Measurements from ENCODE around the gene CES3.
A peak's percentile ranks its signal among the peaks of the same experiment; 100 is the strongest.

DNA sequence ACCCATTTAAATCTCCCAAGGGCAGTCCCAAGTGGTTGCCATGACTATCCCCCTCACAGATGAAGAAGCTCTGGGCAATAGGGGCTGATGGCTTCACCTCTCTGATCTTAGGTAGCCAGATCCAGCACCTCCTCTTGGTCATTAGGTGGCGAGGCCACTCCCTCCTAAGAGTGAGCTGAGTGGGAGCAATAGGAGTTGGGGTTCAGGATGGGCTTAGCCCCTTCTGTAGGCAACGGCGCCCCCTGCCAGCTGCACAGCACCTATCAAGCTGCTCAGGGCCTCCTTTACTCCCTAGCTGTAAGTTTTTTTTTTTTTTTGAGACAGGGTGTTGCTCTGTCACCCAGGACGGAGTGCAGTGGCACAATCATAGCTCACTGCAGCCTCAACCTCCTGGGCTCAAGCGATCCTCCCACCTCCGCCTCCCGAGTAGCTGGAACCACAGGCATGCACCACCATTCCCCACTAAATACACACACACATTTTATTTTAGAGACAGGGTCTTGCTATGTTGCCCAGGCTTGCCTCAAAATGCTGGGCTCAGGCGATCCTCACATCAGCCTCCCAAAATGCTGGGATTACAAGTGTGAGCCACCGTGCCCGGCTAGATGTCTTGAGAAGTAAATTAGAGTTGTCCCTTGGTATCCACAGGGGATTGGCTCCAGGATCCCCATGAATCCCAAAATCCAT lies 32.2 kb upstream of the CES3 start:
- TF ChIP-seq CTCF (IDR thresholded peaks at IDR 0.05; ENCODE audit: extremely low read depth in 1 of 2, insufficient read depth in 1 of 2, low read depth in 1 of 2, low read length in 2 of 2) (peak; percentile 13 to 34), POLR2AphosphoS5 (IDR thresholded peaks at IDR 0.05; ENCODE audit: insufficient read depth, low read depth, low read length) (no peak), EZH2 (IDR thresholded peaks at IDR 0.05; ENCODE audit: borderline replicate concordance, low read depth, low read length, severe bottlenecking) (no peak), MYC (IDR thresholded peaks at IDR 0.05; ENCODE audit: low read depth, low read length) (no peak), POLR2A (IDR thresholded peaks at IDR 0.05; ENCODE audit: low read depth, low read length) (no peak), GATA2 (IDR thresholded peaks at IDR 0.05; ENCODE audit: insufficient read depth, insufficient read length, low read depth, low read length) (no peak)

Measured in endothelial cell of umbilical vein (primary cell).